ENCODE data around the gene NLRC5.

The NLRC5 gene

DNA sequence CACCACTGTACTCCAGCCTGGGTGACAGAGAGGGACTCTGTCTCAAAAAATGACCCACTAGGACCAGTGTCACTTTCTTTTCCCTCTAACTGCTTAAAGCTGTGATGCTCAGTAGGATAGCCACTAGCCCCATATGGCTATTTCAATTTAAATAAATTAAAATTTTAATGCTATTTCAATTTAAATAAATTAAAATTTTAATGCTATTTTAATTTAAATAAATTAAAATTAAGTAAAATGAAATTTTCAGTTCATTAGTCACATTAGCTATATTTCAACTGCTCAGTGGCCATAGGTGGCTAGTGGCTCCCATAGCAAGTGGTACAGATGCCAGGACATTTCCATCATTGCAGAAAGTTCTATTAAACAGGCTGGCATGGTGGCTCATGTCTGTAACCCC lies 43.0 kb downstream of the NLRC5 start:
- Mint-ChIP-seq H3K4me3 (no peak overlapping the region), H3K36me3 (peaks cover 66% of the 10 kb centered on the region), H3K4me1 (peaks cover 85% of the 10 kb centered on the region), H3K9me3 (peaks cover 3% of the 10 kb centered on the region), H3K27ac (peak overlapping the region; percentile 97)
- ATAC-seq (no peak), DNase-seq (ENCODE audit: low spot score in 2 of 2) (no peak)

DNA sequence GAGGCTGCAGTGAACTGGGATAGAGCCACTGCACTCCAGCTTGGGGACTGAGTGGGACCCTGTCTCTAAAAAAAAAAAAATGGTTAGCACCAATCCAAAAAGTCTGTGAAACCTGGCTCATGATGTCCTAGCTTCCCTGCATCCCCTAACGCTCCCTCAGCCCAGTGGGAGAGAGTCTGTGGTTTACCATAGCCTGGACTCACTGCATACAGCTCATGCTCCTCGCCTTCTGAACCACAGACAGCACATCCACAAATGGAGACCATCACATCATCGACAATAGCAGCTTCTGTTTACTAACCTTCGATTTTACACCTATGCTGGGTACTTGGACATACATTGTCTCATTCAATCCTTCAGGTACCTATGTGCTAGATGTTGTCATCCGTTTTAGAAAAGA lies 43.6 kb downstream of the NLRC5 start:
- H3K36me3 Mint-ChIP-seq = peaks cover 71% of the 10 kb centered on the region
- H3K4me3 Mint-ChIP-seq = no peak overlapping the region
- DNase-seq (ENCODE audit: low spot score in 2 of 2) (no peak), ATAC-seq (no peak)
- H3K9me3 Mint-ChIP-seq = peaks cover 3% of the 10 kb centered on the region
- peaks cover 86% of the 10 kb centered on the region for H3K4me1 Mint-ChIP-seq
- peak overlapping the region; percentile 97 for H3K27ac Mint-ChIP-seq

DNA sequence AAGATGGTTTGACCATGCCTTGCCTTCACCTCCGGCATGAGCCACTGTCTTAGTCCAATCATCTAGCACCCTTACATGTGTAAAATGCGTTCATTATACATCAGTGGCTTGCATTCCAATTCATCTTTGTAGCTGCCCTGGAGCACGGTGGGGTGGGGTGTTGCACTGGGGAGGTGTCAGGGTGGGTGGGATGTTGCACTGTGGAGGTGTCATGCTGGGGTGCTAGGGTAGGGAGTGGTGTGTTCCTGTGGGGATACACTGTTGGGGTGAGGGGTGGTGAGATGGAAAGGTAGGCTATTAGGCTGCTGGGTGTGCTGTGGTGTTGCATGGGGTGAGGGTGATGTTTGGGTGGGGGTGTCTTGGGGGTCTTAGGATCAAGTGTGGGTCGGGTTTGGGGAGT lies 47.0 kb downstream of the NLRC5 start:
- Mint-ChIP-seq H3K27ac (peak overlapping the region; percentile 97), H3K4me1 (peaks cover 86% of the 10 kb centered on the region), H3K36me3 (peaks cover 85% of the 10 kb centered on the region), H3K4me3 (no peak overlapping the region), H3K9me3 (no peaks in the 10 kb centered on the region)
- ATAC-seq (no peak), DNase-seq (ENCODE audit: low spot score in 2 of 2) (no peak)

DNA sequence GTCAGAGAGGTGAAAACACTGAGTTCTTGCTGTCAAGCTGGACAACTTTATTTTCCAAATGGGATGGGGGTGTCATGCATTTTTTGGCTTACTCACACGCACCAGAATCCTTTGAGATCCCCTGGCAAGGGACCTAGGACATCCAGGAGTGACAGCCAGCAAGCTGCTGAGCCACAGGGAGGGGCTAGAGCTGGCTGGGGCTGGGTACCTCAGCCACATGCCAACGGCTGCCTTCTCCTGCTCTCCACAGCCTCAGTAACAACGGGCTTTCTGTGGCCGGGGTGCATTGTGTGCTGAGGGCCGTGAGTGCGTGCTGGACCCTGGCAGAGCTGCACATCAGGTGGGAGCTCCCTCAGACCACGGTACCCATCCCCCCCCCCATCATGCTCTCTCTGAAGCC lies 47.6 kb downstream of the NLRC5 start:
- DNase-seq (ENCODE audit: low spot score in 2 of 2) = no peak
- peaks cover 85% of the 10 kb centered on the region for H3K36me3 Mint-ChIP-seq
- no peak for ATAC-seq
- no peaks in the 10 kb centered on the region for H3K9me3 Mint-ChIP-seq
- peaks cover 88% of the 10 kb centered on the region for H3K4me1 Mint-ChIP-seq
- H3K27ac Mint-ChIP-seq = peak overlapping the region; percentile 97
- no peak overlapping the region for H3K4me3 Mint-ChIP-seq

DNA sequence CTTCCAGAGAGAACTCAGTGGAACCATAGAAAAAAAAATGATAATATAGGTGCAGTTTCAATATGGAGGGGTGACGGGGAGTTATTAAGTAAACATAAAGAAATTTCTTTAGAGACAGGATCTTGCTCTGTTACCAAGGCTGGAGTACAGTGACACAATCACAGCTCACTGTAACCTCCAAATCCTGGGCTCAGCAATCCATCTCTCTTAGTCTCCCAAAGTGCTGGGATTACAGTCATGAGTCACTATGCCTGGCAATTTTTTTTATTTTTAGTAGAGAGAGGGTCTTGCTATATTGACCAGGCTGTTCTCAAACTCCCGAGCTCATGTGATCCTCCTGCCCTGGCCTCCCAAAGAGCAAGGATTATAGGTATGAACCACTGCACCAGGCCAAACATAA lies 48.8 kb downstream of the NLRC5 start:
- Mint-ChIP-seq H3K4me1 (peaks cover 95% of the 10 kb centered on the region), H3K4me3 (no peak overlapping the region), H3K9me3 (no peaks in the 10 kb centered on the region), H3K36me3 (peaks cover 85% of the 10 kb centered on the region), H3K27ac (peak overlapping the region; percentile 97)
- no peak for ATAC-seq
- no peak for DNase-seq (ENCODE audit: low spot score in 2 of 2)

DNA sequence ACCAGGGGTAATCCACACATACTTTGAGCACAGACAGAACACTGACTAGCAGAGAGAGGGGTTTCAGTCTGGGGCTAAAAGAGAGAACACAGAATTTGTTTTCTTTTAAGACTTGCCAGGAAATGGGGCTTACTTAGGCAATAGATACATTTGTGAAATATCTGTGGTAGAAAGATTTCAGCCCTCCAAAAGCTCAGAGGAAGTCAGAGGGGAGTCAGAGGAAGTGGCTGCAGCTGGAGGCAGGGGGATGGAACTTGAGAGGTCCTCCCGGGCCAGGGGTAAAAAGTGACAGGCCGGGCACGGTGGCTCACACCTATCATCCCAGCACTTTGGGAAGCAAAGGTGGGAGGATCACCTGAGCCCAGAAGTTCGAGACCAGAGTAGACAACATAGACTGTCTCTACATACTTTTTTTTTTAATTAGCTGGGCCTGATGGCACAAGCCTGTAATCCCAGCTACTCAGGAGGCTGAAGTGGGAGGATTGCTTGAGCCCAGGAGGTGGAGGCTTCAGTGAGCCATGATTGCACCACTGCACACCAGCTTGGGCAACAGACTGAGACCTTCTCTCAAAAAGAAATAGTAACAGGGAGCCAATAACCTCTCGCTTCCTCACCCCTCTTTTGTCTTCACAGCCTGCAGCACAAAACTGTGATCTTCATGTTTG lies 49.9 kb downstream of the NLRC5 start:
- Mint-ChIP-seq H3K4me1 (peaks cover 91% of the 10 kb centered on the region), H3K27ac (peak overlapping the region; percentile 97), H3K9me3 (no peaks in the 10 kb centered on the region), H3K4me3 (peak overlapping the region; percentile 72), H3K36me3 (peaks cover 85% of the 10 kb centered on the region)
- no peak for DNase-seq (ENCODE audit: low spot score in 2 of 2)
- peak; percentile 3 for ATAC-seq

DNA sequence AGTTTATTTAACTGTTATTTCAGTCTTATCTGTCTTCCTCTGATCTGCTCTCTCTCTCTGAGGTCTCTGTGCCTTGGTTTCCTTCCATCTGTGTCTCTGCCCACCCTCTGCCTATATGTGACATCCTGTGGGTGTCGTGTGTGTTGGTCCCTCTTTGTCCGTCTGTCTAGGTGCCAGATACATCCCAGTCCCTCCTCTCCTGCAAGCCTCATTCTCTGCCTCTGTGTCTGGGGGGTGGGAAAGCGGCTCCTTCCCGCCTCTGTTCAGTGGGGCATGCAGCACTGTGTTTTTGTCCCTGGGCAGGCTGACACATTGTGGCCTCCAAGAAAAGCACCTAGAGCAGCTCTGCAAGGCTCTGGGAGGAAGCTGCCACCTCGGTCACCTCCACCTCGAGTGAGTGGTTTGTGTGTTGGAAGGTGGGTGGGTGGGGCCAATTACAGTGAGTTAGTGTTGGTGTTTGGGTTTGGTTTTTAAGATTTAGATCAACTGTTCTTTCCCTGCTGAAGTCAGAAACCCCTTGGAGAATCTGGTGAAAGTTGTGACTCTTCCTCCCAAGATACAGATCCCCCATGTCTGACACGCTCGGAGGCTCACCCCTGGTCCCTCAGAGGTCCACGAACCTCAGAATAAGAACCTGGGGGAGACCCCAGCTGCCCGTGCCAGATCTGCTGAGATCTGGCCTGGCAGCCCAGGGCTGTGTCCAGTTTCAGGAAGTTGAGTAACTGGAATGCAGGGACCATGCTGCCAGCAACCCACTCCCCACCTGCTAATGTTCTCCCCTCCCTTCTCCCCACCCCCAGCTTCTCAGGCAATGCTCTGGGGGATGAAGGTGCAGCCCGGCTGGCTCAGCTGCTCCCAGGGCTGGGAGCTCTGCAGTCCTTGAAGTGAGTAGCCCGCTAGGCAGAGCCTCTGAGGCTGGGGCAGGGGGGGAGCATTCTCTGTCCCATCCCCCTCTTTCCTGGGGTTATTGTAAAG lies 52.1 kb downstream of the NLRC5 start:
- Mint-ChIP-seq H3K36me3 (peaks cover 92% of the 10 kb centered on the region), H3K9me3 (no peaks in the 10 kb centered on the region), H3K4me1 (peaks cover 79% of the 10 kb centered on the region), H3K4me3 (peak overlapping the region; percentile 72), H3K27ac (peak overlapping the region; percentile 97)
- ATAC-seq (peak; percentile 84), DNase-seq (ENCODE audit: low spot score in 2 of 2) (peak; percentile 68 to 91)

DNA sequence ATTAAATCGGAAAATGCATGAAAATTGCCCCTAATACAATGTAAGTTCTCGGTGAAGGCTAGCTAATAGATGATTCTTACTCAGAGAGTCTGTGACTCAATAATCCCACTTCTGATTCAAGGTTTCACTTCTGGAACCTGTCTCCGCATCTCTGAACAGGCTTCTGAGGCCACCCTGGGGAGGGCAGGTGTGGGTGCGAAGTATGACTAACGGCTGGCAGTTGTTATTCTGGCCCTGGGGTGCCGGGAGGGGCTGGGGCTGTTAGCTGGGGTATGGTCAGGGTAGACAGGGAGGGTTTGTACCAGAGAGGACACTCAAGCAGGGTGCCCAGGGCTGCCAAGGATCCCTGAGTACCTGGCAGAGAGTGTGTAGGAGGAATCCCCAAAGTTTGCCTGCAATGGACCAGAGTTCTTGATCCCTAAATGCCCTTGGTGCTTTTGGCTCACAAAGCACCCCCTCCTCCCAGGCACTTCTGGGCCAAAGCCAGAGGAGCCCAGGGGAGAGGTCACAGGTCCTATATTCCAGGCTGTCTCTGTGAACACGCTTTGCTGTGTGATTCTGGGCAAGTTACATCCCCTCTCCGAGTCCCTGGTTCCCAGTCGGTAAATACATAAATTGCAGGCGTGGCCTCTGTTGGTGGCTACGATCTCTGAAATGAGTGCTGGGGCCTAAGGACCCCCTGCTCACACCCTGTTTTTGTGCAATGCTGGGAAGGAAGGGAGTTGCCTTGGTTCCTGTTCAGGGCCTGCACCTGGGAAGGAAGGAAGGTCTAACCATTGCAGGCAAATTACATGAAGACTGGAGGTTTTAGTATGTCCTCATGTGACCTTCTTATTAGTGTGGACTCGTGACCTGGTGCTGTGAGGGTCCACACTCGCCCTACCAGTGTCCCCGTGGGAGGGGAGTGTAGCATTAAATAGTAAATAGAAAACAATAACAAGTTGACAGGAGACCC lies 53.1 kb downstream of the NLRC5 start:
- Mint-ChIP-seq H3K27ac (peak overlapping the region; percentile 97), H3K36me3 (peaks cover 97% of the 10 kb centered on the region), H3K4me1 (peaks cover 74% of the 10 kb centered on the region), H3K9me3 (no peaks in the 10 kb centered on the region), H3K4me3 (peak overlapping the region; percentile 72)
- ATAC-seq (peak; percentile 89), DNase-seq (ENCODE audit: low spot score in 2 of 2) (peak; percentile 65 to 90)

DNA sequence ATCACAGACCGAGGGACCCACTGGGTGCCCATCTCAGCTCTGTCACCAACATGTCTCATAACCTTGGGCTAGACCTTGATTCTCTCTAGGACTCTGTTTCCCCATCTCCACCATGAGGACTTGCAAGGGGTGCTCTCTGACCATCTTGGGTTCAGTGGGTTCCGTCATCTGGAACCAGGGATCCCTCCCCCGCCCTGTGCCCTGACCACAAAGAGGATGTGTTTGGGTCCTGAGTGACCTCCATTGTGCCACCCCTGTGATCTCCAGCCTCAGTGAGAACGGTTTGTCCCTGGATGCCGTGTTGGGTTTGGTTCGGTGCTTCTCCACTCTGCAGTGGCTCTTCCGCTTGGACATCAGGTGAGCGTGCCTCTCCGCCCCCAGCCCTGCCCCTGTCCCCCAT lies 53.9 kb downstream of the NLRC5 start:
- no peak for DNase-seq (ENCODE audit: low spot score in 2 of 2)
- H3K27ac Mint-ChIP-seq = peak overlapping the region; percentile 97
- peaks cover 97% of the 10 kb centered on the region for H3K36me3 Mint-ChIP-seq
- peaks cover 74% of the 10 kb centered on the region for H3K4me1 Mint-ChIP-seq
- H3K9me3 Mint-ChIP-seq = no peaks in the 10 kb centered on the region
- peak overlapping the region; percentile 72 for H3K4me3 Mint-ChIP-seq
- no peak for ATAC-seq

DNA sequence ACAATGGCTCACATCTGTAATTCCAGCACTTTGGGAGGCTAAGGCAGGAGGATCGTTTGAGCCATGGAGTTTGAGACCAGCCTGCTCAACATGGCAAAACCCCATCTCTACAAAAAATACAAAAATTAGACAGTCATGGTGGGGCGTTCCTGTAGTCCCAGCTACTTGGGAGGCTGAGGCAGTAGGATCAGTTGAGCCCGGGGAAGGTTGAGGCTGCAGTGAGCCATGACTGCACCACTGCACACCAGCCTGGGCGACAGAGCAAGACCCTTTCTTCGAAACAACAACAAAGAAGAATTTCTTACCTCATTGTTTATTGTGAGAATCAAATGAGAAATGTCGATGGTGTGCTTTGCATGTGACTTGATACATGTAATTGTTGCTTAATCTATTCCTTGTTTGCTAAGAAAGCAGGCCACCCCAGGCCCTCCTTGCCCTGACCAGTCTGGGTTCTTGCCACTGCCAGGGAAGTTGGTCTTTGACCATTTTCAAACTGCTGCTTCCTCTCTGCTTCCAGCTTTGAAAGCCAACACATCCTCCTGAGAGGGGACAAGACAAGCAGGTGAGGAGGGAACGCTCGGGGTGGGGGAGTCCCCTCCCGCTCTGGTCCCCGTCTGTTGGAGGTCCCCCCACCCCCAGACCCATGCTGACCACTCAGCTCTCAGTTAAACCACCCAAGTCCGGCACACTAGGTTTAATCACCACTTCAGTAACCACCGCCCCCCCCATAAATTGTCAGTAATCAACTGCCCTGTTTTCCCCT lies 55.8 kb downstream of the NLRC5 start:
- H3K9me3 Mint-ChIP-seq = no peaks in the 10 kb centered on the region
- no peak for ATAC-seq
- peak overlapping the region; percentile 97 for H3K27ac Mint-ChIP-seq
- H3K4me3 Mint-ChIP-seq = no peak overlapping the region
- peaks cover 64% of the 10 kb centered on the region for H3K4me1 Mint-ChIP-seq
- peaks cover 98% of the 10 kb centered on the region for H3K36me3 Mint-ChIP-seq
- DNase-seq (ENCODE audit: low spot score in 2 of 2) = no peak

DNA sequence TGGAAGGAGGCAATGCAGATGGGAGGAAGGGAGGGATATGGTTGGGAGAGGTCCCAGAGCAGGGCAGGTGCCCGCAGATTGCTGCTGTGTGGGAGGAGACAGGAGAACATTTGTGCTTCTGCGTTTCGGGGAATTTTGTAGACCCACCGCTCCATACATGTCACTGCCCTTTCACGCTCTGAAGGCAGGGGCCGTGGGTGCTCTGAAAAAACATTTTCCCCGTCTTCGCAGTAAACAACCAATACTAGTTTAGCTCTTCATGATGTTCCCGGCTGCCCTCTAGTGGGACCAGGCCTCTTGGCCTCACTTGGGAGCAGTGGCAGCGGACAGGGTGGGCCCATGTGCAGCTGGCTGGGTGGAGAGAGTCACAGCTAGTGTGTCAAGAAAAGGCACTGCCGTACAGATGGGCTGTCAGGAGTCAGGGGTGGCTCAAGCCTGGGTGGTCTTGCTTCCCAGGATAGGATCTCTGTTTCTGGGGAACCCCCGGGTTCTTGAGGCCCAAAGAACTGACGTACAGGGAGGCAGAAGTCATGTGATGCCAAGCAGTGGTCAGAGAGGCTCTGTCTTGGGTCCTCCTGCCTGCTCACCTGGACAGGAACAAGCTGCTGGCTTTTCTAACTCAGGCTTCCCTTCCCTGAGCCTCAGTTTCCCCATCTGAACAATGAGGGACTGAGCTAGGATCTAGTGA lies 56.5 kb downstream of the NLRC5 start:
- ATAC-seq (no peak), DNase-seq (ENCODE audit: low spot score in 2 of 2) (no peak)
- no peak overlapping the region for H3K4me3 Mint-ChIP-seq
- peak overlapping the region; percentile 79 for H3K27ac Mint-ChIP-seq
- peaks cover 56% of the 10 kb centered on the region for H3K4me1 Mint-ChIP-seq
- peaks cover 98% of the 10 kb centered on the region for H3K36me3 Mint-ChIP-seq
- no peaks in the 10 kb centered on the region for H3K9me3 Mint-ChIP-seq

DNA sequence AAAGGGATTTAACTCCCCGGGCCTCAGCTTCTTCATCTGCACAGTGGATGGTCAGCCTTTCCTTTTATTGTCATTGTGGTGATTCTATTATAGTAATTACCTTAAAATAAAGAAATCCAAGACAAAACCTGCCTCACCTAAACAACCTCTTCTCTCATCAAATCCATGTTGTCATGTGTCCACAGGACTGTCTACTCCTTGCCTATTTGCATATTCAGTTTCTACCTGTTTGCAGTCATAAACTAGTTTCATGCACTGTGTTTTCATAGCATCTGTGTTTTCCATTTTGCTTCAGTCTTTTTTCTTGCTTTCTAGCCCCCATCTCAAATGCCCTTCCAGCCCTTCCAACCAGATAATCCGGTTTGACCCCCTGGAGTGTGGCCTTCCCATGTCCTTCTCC lies 58.7 kb downstream of the NLRC5 start:
- Mint-ChIP-seq H3K4me3 (no peak overlapping the region), H3K36me3 (peaks cover 98% of the 10 kb centered on the region), H3K9me3 (no peaks in the 10 kb centered on the region), H3K27ac (peak overlapping the region; percentile 79), H3K4me1 (peaks cover 47% of the 10 kb centered on the region)
- no peak for ATAC-seq
- no peak for DNase-seq (ENCODE audit: low spot score in 2 of 2)

DNA sequence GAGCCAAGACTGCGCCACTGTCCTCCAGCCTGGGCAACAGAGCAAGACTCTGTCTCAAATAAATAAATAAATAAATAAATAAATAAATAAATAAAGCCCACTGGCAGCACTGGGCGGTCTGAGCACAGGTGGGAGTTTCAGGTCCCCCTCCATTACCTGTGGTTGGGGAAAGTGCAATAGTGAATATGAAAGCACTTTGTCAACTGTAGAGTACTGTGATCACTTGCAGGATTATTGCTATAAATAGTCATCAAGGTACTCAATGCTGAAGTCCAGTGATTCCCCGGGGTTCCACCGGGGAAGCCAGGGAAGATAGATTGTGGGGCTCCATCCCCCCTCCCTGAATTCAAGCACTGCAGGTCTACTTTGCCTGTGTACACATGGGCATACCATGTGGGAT lies 60.3 kb downstream of the NLRC5 start:
- DNase-seq (ENCODE audit: low spot score in 2 of 2) = no peak
- H3K36me3 Mint-ChIP-seq = peaks cover 97% of the 10 kb centered on the region
- H3K9me3 Mint-ChIP-seq = no peaks in the 10 kb centered on the region
- H3K27ac Mint-ChIP-seq = peak overlapping the region; percentile 89
- peak; percentile 76 for ATAC-seq
- H3K4me1 Mint-ChIP-seq = peaks cover 49% of the 10 kb centered on the region
- no peak overlapping the region for H3K4me3 Mint-ChIP-seq

DNA sequence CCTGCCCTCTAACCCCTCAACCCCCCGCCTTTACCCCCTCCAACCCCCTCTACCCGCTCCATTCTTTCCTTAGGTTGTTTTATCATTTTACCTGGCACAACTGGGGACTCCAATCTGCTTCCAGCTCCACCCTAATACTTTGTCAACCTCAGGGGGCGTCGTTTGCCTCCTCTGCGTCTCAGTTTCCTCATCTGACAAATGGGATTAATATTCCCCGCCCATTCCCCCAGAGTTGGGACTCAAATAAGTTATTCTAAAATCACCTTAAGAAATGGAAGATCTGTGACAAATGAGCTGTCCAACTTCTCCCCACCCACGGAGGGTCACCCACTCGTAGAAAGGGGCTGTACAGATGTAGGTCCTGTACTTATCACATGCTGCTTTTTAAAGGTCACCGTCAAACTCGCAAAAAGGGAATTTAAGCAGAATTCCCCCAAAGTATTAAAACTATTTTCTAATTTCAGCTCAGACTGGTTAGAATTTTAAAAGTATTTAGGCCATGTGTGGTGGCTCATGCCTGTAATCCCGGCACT lies 62.4 kb downstream of the NLRC5 start:
- H3K36me3 Mint-ChIP-seq = peaks cover 97% of the 10 kb centered on the region

More for the DNA sequence above, 62.4 kb downstream of the NLRC5 start:
- Mint-ChIP-seq H3K4me3 (peak overlapping the region; percentile 34), H3K9me3 (no peaks in the 10 kb centered on the region), H3K4me1 (peaks cover 39% of the 10 kb centered on the region), H3K27ac (peak overlapping the region; percentile 88)
- ATAC-seq = no peak
- no peak for DNase-seq (ENCODE audit: low spot score in 2 of 2)

All from stimulated activated effector memory CD8-positive, alpha-beta T cell treated with anti-CD3 and anti-CD28 coated beads, Interleukin-12 subunit alpha, Interleukin-12 subunit beta, amount 100 ng/mL, for 72 hours (primary cell).